Peyer's patch (tissue), 4 donors: Measurements from ENCODE around the gene EPHA8. TPM values are rescaled to one million over a fixed set of nuclear protein-coding genes. Genes with fewer than 3 reads are reported as not detected.

Experiments
- DNase-seq, 3 donors: peaks; one replicate each; pipeline ENCODE4 v3.0.0-alpha.2; 2017 to 2019
- H3K27ac ChIP-seq, 4 donors: fragments of 200-600 bp; sonication (generic); one replicate each; pipeline ENCODE4 v1.5.1; 2016 to 2019
- H3K27me3 ChIP-seq, 2 donors: fragments of 200-600 bp; sonication (generic); one replicate each; pipeline ENCODE4 v1.5.1; 2019
- H3K36me3 ChIP-seq, 3 donors: fragments of 200-600 bp; sonication (generic); one replicate each; pipeline ENCODE4 v1.5.1; 2016 to 2019
- H3K4me1 ChIP-seq, 4 donors: fragments of 200-600 bp; sonication (generic); one replicate each; pipeline ENCODE4 v1.5.1; 2016 to 2019
- H3K4me3 ChIP-seq, 4 donors: fragments of 200-600 bp; sonication (generic); 1 replicate in 3 of 4; 2 replicates in 1 of 4; pipeline ENCODE4 v1.5.1; 2016 to 2019; ENCODE audit warnings: mild to moderate bottlenecking in 1 of 4
- H3K9me3 ChIP-seq, 4 donors: fragments of 200-600 bp; sonication (generic); one replicate each; pipeline ENCODE4 v1.5.1; 2016 to 2019; ENCODE audit warnings: mild to moderate bottlenecking in 1 of 4
- CTCF ChIP-seq, 6 experiments: fragments of 450-650 bp in 4 of 6; fragments of 200-600 bp in 2 of 6; sonication (generic) in 1 of 6; IDR thresholded peaks; one replicate each; pipeline ENCODE4 v1.5.1; 2017 to 2019; ENCODE audit warnings: antibody characterized with exemption in 6 of 6, mild to moderate bottlenecking in 3 of 6, moderate library complexity in 1 of 6
- POLR2A ChIP-seq, 2 donors: fragments of 450-650 bp; IDR thresholded peaks; one replicate each; pipeline ENCODE4 v1.5.1; 2017; ENCODE audit warnings: antibody characterized with exemption in 2 of 2, mild to moderate bottlenecking in 2 of 2, moderate library complexity in 2 of 2
- total RNA-seq, 4 donors: library from RNA; depleted of rRNA; stranded (reverse); fragments of >200 nt; gene quantifications; one replicate each; pipeline ENCODE4 v1.1.0, GENCODE V29; 2016

Gene EPHA8
- total RNA-seq, 4 donors from 2014 or later: not detected

GRCh38 chr1:22582661-22583635, 19.7 kb downstream of the EPHA8 start:
- H3K9me3 ChIP-seq: no peaks in the 10 kb centered on the region
- no peak for DNase-seq
- TF ChIP-seq CTCF (IDR thresholded peaks at IDR 0.05): no peak
- TF ChIP-seq POLR2A (IDR thresholded peaks at IDR 0.05): no peak
- no peaks in the 10 kb centered on the region for H3K36me3 ChIP-seq
- no peak overlapping the region for H3K27ac ChIP-seq
- no peak overlapping the region for H3K4me3 ChIP-seq
- no peaks in the 10 kb centered on the region for H3K4me1 ChIP-seq
- H3K27me3 ChIP-seq: no peaks in the 10 kb centered on the region

GRCh38 chr1:22584001-22584562, 20.8 kb downstream of the EPHA8 start:
- DNase-seq: no peak
- Histone ChIP-seq H3K4me1 (no peaks in the 10 kb centered on the region), H3K27ac (no peak overlapping the region), H3K36me3 (no peaks in the 10 kb centered on the region), H3K27me3 (no peaks in the 10 kb centered on the region), H3K4me3 (no peak overlapping the region), H3K9me3 (no peaks in the 10 kb centered on the region)
- TF ChIP-seq CTCF (IDR thresholded peaks at IDR 0.05) (no peak), POLR2A (IDR thresholded peaks at IDR 0.05) (no peak)

- Histone ChIP-seq H3K4me1 (no peaks in the 10 kb centered on the region), H3K4me3 (no peak overlapping the region), H3K36me3 (no peaks in the 10 kb centered on the region), H3K27ac (no peak overlapping the region), H3K27me3 (no peaks in the 10 kb centered on the region), H3K9me3 (no peaks in the 10 kb centered on the region)
- TF ChIP-seq POLR2A (IDR thresholded peaks at IDR 0.05): no peak
- TF ChIP-seq CTCF (IDR thresholded peaks at IDR 0.05): no peak
- DNase-seq: no peak
These were observed 21.7 kb downstream of the EPHA8 start for GRCh38 chr1:22584970-22585369.

- Histone ChIP-seq H3K4me3 (no peak overlapping the region), H3K27ac (no peak overlapping the region), H3K4me1 (no peaks in the 10 kb centered on the region), H3K9me3 (no peaks in the 10 kb centered on the region), H3K27me3 (no peaks in the 10 kb centered on the region), H3K36me3 (no peaks in the 10 kb centered on the region)
- DNase-seq: no peak
- TF ChIP-seq CTCF (IDR thresholded peaks at IDR 0.05) (no peak), POLR2A (IDR thresholded peaks at IDR 0.05) (no peak)
These were observed 22.2 kb downstream of the EPHA8 start for GRCh38 chr1:22585471-22585870.

GRCh38 chr1:22586356-22587130, 23.3 kb downstream of the EPHA8 start:
- H3K36me3 ChIP-seq: no peaks in the 10 kb centered on the region
- H3K4me1 ChIP-seq: no peaks in the 10 kb centered on the region
- DNase-seq: no peak
- TF ChIP-seq CTCF (IDR thresholded peaks at IDR 0.05): no peak
- TF ChIP-seq POLR2A (IDR thresholded peaks at IDR 0.05): no peak
- H3K4me3 ChIP-seq: no peak overlapping the region
- H3K9me3 ChIP-seq: no peaks in the 10 kb centered on the region
- no peaks in the 10 kb centered on the region for H3K27me3 ChIP-seq
- H3K27ac ChIP-seq: no peak overlapping the region
